ENCODE results near the gene SLC35F3. TPM values are rescaled to one million over a fixed set of nuclear protein-coding genes. Genes with fewer than 3 reads are reported as not detected.

The SLC35F3 gene
- total RNA-seq, 1 experiment from 2014 or later = 19.1 TPM

- Histone ChIP-seq H3K4me3 (ENCODE audit: low read depth in 2 of 2, low read length in 2 of 2) (no peak overlapping the region), H3K36me3 (ENCODE audit: control insufficient read depth, insufficient read depth, low read length) (no peaks in the 10 kb centered on the region), H3K27me3 (ENCODE audit: control insufficient read depth, insufficient read depth, low read length) (no peaks in the 10 kb centered on the region), H3K9me3 (ENCODE audit: control insufficient read depth, insufficient read depth, low read depth, low read length) (no peaks in the 10 kb centered on the region), H3K4me1 (ENCODE audit: control insufficient read depth, insufficient read depth, low read length) (peaks cover 83% of the 10 kb centered on the region), H3K27ac (ENCODE audit: low read length) (peak overlapping the region; percentile 97)
- DNase-seq (ENCODE audit: low read depth, low spot score) (no peak), ATAC-seq (peak; percentile 48)
- POLR2A ChIA-PET = no interaction called here
- intact Hi-C loops (cut with micrococcal nuclease; ENCODE audit: unreplicated experiment) = loop anchor here (5.0 kb wide), 1 partner anchor 199 kb away; no protein-coding TSS in a partner anchor
- CTCF ChIA-PET = no interaction called here
- BruUV-seq (replicated peaks) = no TSS peak
- TF ChIP-seq REST (IDR thresholded peaks at IDR 0.05; ENCODE audit: insufficient read depth in 1 of 2, low read depth in 2 of 2, low read length in 1 of 2) = no peak
- TF ChIP-seq POLR2AphosphoS5 (IDR thresholded peaks at IDR 0.05; ENCODE audit: low read depth, low read length) = 0 out of 2 replicates have a peak, but pooled peaks have one; percentile 25
- in situ Hi-C loops (cut with HindIII; ENCODE audit: low pct_unique_long_range_greater_than_20kb, low sequenced_read_pairs) = no loop called here
Measured at GRCh38 chr1:233912909-233913308, 8.4 kb downstream of the SLC35F3 start.

DNA sequence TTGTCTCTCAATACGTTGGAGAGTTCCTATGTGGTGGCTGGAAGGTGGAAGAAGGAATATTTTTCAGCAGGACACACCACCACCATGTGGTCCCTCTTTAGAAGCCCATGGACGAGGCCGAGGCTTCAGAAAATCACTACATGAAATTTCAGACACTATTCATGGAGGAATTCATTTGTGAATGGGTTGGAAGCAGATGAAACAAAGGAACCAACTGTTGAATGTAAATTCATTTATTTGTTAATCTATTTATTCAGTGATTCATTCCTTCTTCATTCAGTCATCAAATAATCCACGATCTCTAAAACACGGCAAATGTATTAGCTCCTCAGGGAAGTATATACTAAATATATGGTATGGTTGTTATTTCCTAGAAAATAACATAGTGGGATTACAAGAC lies 12.2 kb downstream of the SLC35F3 start:
- Histone ChIP-seq H3K4me1 (ENCODE audit: control insufficient read depth, insufficient read depth, low read length) (peaks cover 73% of the 10 kb centered on the region), H3K4me3 (ENCODE audit: low read depth in 2 of 2, low read length in 2 of 2) (no peak overlapping the region), H3K9me3 (ENCODE audit: control insufficient read depth, insufficient read depth, low read depth, low read length) (no peaks in the 10 kb centered on the region), H3K27me3 (ENCODE audit: control insufficient read depth, insufficient read depth, low read length) (no peaks in the 10 kb centered on the region), H3K27ac (ENCODE audit: low read length) (peak overlapping the region; percentile 89), H3K36me3 (ENCODE audit: control insufficient read depth, insufficient read depth, low read length) (no peaks in the 10 kb centered on the region)
- in situ Hi-C loops (cut with HindIII; ENCODE audit: low pct_unique_long_range_greater_than_20kb, low sequenced_read_pairs) = no loop called here
- CTCF ChIA-PET = interaction anchor here (0.7 kb wide), 1 partner anchor 1237 kb away, joined by 3 read pairs; no protein-coding TSS in a partner anchor
- peak; percentile 25 for TF ChIP-seq CTCF (IDR thresholded peaks at IDR 0.05)
- no peak for TF ChIP-seq SIN3A (IDR thresholded peaks at IDR 0.05; ENCODE audit: borderline replicate concordance, insufficient read depth, low read depth, low read length)
- peak; percentile 61; the same call in 1 of the 2 replicates for TF ChIP-seq TCF7L2 (IDR thresholded peaks at IDR 0.05; ENCODE audit: low read depth, low read length)
- TF ChIP-seq REST (IDR thresholded peaks at IDR 0.05; ENCODE audit: insufficient read depth in 1 of 2, low read depth in 2 of 2, low read length in 1 of 2) = peak in 1 of 2 experiments; percentile 3; a peak in 2 of 4 replicates
- TF ChIP-seq POLR2AphosphoS5 (IDR thresholded peaks at IDR 0.05; ENCODE audit: low read depth, low read length) = peak; percentile 30; the same call in 1 of the 2 replicates
- ATAC-seq = peak; percentile 68
- BruUV-seq (replicated peaks) = no TSS peak
- POLR2A ChIA-PET = no interaction called here
- DNase-seq (ENCODE audit: low read depth, low spot score) = peak; percentile 80
- intact Hi-C loops (cut with micrococcal nuclease; ENCODE audit: unreplicated experiment) = no loop called here
